ENCODE data around the gene PHF12.

Gene PHF12

DNA sequence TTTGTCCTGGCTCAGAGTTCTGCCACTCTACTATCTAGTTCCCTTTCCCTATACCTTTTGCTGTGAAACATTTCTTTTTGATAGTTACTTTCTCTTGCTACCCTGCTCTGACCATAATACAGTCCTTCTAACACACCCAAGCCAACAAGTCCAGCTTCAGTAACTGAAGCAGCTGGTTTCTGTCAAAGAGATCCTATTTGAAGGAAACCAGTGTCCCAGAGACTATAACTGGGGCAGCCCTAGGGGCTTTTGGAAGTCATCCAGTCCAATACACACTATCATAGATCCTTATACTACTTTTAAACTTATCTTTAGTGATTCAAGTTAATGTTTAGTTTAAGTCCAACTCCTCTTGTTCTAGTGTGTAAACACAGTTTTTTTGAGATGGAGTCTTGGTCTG, 31.1 kb downstream of the PHF12 start:
- DNase-seq (ENCODE audit: low read depth), result no peak
- no peak overlapping the region for H3K4me3 ChIP-seq (ENCODE audit: low read depth, low read length)
- TF ChIP-seq CTCF (IDR thresholded peaks at IDR 0.05; ENCODE audit: insufficient read depth, low read depth, low read length, missing control alignments), result no peak

DNA sequence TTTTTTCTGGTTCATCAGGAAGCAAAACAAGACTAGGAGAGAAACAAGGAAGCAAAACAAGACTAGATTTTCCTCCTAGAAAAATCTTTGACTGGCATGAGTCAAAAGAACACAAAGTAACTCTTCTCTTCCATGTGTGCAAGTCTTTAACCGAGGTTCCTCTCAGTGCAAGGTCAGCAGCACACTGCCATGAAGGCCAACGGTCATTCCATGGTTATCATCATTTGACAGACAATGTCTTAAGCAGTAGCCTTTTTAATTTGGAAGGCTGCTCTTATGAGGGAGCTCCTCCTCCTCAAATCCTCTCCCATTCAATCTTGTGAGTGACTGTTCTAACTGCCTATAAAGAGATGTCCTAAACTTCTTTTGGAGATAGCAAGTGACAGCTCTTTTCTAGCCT, 33.0 kb downstream of the PHF12 start:
- TF ChIP-seq CTCF (IDR thresholded peaks at IDR 0.05; ENCODE audit: insufficient read depth, low read depth, low read length, missing control alignments), result no peak
- no peak for DNase-seq (ENCODE audit: low read depth)
- no peak overlapping the region for H3K4me3 ChIP-seq (ENCODE audit: low read depth, low read length)

- no peak for DNase-seq (ENCODE audit: low read depth)
- TF ChIP-seq CTCF (IDR thresholded peaks at IDR 0.05; ENCODE audit: insufficient read depth, low read depth, low read length, missing control alignments), result no peak
- no peak overlapping the region for H3K4me3 ChIP-seq (ENCODE audit: low read depth, low read length)
These were observed 33.9 kb downstream of the PHF12 start for GRCh38 chr17:28917465-28917864.

DNA sequence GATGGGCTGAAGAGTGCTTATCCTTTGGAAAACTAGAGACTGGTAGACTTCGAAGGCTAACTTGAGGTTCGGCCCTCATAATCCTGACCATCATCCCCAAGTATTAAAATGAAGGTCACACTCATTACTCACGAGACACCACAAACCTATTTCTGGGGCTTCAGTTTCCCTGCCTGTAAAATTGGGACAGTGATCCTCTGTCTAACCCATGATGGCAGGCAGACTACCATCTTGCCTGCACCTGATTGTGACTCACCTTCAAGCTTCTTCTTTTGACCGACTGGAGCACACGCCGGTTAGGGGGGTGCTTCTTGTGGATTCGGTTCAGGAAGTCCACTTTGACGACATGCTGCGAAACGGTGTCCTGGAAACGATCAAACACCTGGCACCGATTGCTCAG, 34.3 kb downstream of the PHF12 start:
- no peak for TF ChIP-seq CTCF (IDR thresholded peaks at IDR 0.05; ENCODE audit: insufficient read depth, low read depth, low read length, missing control alignments)
- no peak for DNase-seq (ENCODE audit: low read depth)
- no peak overlapping the region for H3K4me3 ChIP-seq (ENCODE audit: low read depth, low read length)

- TF ChIP-seq CTCF (IDR thresholded peaks at IDR 0.05; ENCODE audit: insufficient read depth, low read depth, low read length, missing control alignments), result peak; percentile 58
- DNase-seq (ENCODE audit: low read depth), result peak; percentile 64
- no peak overlapping the region for H3K4me3 ChIP-seq (ENCODE audit: low read depth, low read length)
These were observed 34.9 kb downstream of the PHF12 start for GRCh38 chr17:28916302-28916934.

GRCh38 chr17:28912938-28913333, 38.4 kb downstream of the PHF12 start:
- no peak for DNase-seq (ENCODE audit: low read depth)
- no peak for TF ChIP-seq CTCF (IDR thresholded peaks at IDR 0.05; ENCODE audit: insufficient read depth, low read depth, low read length, missing control alignments)

GRCh38 chr17:28912281-28912937, 38.9 kb downstream of the PHF12 start:
- TF ChIP-seq CTCF (IDR thresholded peaks at IDR 0.05; ENCODE audit: insufficient read depth, low read depth, low read length, missing control alignments), result peak; percentile 16
- DNase-seq (ENCODE audit: low read depth), result no peak

More at GRCh38 chr17:28912938-28913333, 38.4 kb downstream of the PHF12 start:
- H3K4me3 ChIP-seq (ENCODE audit: low read depth, low read length), result no peak overlapping the region

More at GRCh38 chr17:28912281-28912937, 38.9 kb downstream of the PHF12 start:
- no peak overlapping the region for H3K4me3 ChIP-seq (ENCODE audit: low read depth, low read length)

All from GM12865 (cell line).